ENCODE data around the gene CSF3R.
A peak's percentile ranks its signal among the peaks of the same experiment; 100 is the strongest.

Gene CSF3R

DNA sequence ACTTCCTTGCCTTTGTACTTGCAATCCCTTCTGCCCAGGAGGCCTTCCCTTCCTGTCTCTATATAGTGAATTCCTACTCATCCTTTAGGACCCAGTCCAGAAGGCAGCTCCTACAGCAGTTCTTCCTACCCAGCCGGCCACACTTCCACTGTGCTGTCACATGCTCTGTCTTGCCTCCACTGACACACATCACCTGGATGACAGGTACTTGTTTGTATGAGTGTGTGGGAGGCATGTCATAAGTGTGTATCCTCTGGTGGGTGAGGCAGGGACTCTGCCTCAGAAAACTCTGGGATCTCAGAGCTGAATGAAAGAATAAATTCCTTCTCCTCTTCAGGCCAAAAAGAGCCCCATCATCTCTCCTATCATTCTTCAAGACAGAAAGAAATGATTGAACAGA lies 27.3 kb downstream of the CSF3R start:
- DNase-seq = no peak

DNA sequence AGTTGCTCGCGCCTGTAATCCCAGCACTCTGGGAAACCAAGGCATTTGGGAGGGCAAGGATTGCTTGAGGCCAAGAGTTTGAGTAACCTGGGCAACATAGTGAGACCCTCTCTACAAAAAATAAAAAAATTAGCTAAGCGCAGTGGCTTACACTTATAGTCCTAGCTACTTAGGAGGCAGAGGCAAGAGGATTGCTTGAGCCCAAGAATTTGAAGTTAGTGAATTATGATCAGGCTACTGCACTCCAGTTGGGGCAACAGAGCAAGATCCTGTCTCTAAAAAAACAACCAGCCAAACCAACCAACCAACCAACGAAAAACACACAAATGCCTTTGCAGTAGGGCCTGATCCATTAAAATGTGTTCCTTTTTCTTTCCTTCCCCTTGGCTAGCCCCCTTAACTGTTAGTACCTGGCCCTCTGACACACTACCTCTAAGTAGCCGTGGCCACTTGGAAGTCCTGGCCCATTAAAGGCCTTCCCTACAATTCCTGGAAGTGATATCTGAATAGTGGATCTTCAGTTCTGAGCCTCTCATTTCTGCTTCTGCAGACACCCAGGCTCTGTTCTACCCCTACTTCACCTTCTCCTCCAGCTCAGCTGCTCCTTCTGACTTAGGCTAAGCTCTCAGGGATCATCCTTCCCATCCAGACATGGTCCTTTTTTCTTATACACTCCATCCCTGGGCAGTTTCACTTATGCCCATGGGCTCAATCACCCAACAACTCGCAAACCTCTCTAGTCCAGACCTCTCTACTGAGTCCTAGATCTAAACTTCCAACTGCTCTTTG lies 28.9 kb downstream of the CSF3R start:
- DNase-seq = no peak

DNA sequence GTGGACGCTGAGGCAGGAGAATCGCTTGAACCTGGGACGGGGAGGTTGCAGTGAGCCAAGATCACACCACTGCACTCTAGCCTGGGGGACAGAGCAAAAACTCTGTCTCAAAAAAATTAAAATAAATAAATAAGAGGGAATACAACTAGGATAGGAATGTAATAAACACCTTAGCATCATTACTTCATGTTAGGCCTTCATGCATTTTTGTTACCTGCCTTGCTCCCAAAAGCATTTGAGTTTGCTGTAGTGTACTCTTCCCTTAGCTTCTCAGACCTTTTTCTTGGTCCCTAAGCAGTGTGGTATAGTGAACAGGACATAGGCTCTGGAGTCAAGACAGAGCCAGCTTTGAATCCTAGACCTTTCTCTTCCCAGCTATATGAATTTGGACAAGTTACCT lies 29.7 kb downstream of the CSF3R start:
- DNase-seq = no peak

DNA sequence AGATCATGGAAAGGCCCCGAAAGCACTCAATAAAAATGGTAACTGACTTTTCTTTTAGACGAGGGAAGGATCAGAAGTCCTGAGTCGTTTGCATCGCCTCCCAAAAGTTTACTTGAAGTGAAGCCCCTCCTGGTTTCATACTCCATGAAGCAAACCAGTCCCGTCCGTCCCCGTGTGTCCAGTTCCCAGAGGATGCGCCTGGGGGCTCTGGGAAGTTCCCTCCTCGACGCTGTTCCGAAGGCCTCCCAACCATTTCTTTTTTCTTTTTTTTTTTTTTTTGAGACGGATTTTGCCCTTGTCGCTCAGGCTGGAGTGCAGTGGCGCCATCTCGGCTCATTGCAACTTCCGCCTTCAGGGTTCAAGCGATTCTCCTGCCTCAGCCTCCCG lies 31.8 kb downstream of the CSF3R start:
- no peak for DNase-seq

DNA sequence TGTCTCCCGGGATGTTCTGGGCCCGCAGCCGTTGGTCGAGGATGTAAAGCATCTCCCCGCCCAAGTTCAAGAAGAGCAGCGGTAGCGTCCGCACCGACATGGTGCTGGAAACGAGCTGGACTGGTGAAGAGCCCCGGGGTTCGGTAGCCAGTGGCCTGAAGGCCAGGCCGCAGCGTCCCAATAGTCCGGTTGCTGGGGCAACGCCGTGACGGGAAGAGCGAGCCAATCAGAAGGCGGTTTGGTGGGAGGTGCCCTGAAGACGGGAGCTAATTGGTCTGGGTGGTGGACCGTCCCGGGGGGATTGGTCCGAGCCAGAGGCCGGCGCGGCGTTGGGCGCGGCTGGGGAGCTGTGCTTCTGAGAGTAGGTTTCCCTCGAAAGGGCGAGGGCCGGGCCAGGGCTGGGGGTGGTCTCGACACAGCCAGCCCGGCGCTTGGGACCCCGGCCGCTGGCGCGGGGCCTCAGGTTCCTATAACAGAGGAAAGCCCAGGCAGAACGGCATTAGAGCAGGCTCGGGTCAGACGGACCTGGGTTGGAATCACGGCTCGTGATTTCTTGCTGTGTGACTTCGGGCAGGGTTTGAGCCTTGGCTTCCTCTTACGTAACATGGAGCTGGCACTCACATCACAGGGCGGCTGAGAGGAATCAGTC lies 32.3 kb downstream of the CSF3R start, which contains the start of gene OSCP1:
TSS of gene OSCP1 (minus strand) at position 182 of the 649 bp plus-strand sequence. CDS start at position 100, 82 bp downstream.
- peak; percentile 88 for DNase-seq

DNA sequence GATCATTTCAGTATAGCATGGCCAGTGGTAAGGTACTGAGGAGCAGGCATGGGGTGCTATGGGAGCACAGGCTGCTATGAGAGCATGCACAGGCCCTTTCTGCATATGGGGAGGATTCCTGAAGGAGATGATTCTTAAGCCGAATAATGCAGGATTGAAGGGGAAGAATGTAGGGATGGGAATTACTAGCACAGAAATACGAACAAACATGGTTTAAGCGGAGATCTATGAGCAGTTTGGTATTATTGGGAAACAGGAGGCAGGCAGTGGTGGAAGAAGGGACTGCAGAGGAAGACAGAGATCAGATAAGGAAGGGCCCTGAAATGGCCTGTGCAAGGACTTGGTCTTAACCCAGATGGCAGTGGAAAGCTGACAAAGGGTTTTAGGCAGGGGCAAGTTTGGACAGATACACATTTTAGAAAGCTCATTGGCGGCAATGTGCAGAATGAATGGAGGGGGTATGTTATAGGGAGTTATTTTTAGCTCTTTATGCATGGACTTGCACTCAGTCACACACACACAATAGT lies 34.1 kb downstream of the CSF3R start:
- DNase-seq = no peak

DNA sequence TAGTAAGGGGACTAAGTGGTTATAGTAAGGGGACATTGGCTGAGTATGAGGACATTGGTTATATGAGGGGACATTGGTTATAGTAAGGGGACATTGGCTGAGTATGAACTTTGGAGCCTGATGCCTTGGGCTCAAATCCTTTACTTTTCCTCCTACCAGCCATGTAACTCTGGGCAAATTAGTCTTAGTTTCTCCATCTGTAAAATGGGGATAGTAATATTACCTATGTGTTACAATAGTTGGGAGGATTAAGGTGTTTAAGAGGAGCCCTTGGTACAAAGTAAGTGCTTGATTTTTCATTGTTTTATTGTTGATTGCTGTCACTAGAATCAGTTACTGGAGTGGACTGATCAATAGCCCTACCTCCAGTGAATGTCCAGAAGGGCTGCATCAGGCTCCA lies 35.3 kb downstream of the CSF3R start:
- no peak for DNase-seq

DNA sequence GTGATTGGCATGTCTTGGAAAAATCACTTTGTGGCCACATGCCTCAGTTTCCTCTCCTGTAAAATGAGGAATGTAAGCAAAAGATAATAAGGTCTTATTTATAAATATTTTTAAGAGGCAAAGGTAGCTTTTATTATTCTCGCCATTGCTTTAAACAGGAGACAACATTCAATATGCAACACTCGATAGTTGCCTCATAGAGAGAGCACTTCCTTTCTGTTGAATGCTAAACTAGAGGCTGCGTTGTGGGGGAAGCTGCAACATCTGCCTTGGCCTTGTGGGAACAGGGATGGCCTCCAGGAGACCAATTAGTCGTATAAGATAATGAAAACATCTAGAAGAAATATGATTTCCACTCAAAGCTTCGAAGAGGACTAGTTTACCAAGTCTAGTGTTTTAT lies 36.0 kb downstream of the CSF3R start:
- no peak for DNase-seq

DNA sequence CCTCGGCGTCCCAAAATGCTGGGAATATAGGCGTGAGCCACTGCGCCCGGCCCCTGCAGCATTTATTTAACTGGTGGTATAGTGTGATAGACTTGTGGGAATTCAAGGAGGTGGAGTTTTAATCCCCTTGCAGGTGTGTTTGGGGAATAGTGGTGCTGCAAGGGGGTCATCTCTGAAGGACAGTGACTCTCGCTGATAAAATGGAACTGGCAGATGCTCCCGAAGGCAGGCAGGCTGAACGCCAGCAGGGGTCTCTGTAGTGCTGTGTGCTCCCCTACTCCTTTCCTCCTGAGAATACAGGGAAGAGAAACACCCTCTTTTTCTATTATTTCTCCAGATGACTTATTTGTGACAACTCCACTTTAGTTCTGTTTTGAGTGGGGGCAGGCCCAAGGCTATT lies 36.4 kb downstream of the CSF3R start:
- DNase-seq = peak; percentile 39

DNA sequence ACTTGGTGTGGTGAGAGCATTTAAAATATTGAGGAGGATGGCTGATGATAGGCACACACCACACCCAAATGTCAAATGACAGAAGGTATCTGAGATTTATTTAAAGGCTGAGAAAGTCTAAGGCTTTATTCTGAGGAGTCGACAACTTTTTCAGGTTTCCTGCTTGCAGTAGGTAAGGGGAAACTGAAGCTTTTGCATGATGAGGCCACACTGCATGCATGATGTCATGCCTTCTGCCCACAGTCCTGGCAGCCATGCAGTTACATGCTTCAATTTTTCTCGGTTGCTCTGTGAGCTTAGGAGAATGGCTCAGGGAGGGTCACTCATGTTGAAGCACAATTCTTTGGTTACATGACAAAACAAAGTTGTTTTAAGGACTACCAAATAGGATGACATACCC lies 39.4 kb downstream of the CSF3R start:
- DNase-seq = no peak

DNA sequence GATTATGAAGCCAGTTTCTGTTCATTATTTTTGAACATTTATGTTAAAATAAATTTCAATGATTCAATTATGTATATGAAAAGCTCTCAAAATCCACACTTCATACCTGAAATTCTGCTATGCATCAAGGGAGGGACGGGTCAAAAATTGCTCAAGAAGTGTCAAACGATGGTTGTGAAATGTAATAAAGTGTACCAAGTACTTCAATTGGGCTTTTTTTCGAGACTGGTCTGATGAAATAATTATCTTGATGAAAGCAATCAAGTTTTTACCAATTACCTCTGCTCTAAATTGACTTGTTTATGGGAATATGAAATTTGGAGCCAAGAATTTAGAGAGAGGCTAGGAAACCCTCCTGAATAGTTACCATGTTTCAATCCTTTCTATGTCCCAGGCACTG lies 40.4 kb downstream of the CSF3R start:
- DNase-seq = no peak

DNA sequence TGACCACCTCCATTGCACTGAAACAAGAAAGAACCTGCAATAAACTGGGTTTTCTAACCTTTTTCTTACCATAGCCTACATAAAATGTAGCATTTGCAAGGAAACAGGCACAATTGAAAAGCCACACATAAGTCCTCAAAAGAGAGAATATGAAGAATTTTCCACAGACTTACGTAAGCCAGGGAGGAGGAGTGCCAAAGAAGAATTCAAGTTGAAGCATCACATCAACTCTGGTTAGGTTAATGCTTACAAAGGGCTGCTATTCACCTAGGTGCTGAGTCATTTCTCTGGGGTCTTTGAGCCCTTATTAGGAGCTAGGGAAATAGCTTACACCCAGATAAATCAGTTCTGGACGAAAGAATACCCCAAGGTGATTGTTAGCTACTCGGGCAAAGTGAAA lies 42.1 kb downstream of the CSF3R start:
- DNase-seq = no peak

DNA sequence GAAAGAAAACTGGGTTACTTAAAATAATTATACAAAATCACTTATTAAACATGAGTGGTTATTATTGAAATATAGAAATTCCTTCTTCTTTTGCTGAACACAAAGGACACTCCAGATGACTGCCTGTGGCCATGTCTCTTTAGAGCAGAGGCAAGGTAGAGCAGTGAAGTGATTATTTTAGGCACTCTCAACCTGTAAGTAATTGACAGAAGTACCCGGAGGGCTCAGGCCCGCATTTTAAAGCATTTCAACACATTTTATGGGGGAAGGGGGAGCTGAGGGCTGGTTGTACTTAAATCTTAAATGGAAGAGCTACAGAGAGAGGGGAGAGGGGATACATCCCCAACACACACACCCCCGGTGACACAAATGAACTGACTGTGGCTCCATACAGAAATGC lies 42.7 kb downstream of the CSF3R start:
- DNase-seq = no peak

DNA sequence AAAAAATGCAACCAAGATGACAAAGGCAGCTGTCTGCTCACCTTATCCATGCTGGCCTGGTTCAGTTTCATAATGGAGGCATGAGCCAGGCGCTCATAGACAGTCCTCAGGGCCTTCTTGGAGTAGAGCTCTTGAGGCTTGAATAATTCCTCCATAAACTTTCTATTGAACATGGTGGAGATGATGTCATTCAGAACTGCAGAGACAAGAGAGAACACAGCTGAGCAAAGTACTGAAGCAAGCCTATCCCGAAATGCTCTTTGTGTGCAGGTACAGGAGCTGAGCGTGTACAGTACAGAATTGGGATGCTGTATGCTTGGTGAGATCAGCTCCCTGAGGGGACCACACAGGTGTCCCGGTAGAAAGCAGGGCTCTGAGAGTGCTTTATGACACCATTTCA lies 44.0 kb downstream of the CSF3R start:
- no peak for DNase-seq

DNA sequence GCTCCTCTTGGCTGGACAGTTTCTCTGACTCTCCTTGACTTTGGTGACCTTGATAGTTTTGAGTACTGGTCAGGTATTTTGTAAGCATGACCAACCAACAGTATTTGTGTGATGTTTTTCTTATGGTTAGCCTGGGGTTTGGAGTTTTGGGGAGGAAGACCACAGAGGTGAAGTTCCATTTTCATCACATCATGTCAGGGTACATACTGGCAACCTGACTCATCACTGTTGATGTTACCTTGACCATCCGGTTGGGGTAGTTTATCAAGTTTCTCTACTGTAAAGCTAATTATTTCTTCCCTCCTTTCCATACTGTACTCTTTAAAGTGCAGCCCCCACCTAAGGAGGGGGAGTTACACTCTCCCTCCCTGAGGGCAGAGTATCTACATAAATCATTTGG lies 45.9 kb downstream of the CSF3R start:
- DNase-seq = no peak

DNA sequence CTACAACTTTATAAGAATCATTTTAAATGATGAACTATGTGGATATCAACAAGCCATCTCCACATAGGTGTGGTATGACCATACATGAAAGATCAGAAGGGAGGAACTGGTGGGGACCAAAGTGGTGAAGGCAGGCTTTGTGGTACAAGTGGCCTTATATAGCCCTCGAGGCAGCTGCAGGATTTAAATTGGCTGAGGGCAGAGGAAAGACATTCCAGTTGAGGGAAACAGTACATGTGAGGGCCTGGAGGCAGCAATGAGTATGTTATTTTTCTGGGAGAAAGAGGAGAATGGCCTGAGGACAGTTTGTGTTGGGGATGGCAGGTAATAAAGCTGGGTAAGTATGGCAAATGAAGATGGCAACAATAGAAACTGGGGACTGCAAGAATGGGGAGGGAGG lies 49.6 kb downstream of the CSF3R start:
- no peak for DNase-seq

DNA sequence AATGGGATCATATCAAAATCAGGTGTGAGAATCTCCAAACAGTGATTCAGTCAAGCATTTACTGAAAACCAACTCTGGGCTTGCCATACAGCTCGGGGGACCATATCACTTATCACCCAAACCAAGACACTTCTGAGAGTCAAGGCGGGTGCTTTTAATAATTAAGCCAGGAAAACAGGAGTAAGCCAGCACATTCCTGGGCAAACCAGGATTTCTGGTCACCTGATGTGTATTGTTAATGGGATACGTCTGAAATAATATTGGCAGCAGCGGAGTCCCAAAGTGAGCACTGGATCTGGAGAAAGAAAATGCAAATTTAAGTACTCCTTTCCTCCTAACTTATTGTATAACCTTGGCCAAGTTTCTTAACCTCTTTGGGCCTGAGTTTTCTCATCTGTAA lies 50.1 kb downstream of the CSF3R start:
- no peak for DNase-seq

DNA sequence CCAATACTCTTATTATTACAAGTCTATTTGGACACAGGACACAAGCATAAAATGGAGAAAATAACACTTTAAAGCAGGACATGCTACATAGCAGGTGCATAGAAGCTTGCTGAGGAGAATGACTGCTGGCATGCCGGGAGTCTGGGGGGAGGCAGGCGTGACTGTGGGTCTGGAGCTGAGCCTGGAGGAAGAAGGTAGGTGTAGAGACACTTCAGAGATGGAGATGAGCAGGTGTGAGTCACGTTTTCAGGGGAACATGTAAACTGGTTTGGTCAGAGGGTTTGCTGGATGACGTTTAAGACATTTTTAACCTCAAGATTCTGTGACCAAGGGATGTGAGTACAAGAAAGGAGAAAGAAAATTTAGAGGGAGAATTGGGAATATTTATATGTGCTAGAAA lies 56.9 kb downstream of the CSF3R start:
- DNase-seq = no peak

DNA sequence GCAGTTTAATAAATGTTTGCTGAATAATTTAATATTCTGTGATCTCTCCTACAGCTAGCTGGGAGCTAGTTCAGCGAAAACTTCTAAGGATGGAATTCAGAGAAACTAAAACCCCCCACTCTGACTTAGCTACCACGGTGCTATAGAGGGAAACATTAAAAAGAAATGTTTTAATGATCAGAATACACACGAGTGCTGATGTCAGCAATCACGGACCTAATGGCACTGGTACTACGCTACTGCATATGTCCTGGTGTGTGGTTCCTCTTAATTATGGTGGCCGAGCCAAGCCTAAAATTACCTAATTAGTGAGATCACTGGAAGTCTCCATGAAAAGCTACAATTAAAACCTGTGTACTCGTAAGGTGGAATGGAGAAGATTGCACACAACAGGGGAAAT lies 61.1 kb downstream of the CSF3R start:
- DNase-seq = no peak

DNA sequence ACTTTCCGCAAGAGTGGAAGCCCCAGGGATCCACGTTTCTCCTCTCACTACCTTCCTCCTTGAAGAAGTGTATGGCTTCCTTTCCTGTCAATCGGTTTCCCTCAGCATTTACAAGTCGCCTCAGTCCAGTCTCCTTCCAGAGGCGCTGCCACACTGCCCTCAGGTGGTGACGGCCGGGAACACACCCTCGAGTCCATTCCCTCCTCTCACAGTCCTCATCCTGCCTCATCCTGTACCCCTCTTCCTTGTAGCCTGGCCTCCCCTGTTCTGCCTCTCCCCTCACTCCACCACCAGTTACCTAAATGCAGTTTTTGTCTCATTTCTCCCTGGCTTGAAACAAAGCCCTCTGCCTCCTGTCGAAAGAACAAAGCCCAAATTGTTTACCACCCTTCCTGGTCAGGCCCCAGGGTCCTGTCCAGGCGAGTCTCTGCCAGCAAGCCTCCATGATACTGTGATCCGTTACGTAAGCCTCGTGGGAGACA lies 61.8 kb downstream of the CSF3R start:
- peak; percentile 94 for DNase-seq

DNA sequence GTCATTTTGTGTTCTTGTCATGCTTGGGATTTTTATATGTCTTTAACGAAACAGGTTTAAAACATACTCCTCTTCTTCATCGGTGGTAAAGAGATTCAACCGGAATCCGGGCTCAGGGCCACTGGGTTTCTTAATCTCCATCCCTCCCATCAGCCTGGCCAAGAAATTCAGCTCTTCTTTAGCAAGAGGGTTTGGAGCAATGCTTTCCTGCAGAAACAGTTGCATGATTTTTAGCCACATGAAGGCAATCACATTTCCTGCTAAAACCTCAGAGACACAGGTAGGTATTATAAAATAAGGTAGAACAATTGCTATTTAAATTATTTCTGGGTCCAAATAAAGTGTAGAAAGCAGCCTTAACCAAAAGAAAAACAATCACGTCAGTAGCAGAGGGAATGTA lies 62.3 kb downstream of the CSF3R start:
- peak; percentile 17 for DNase-seq

DNA sequence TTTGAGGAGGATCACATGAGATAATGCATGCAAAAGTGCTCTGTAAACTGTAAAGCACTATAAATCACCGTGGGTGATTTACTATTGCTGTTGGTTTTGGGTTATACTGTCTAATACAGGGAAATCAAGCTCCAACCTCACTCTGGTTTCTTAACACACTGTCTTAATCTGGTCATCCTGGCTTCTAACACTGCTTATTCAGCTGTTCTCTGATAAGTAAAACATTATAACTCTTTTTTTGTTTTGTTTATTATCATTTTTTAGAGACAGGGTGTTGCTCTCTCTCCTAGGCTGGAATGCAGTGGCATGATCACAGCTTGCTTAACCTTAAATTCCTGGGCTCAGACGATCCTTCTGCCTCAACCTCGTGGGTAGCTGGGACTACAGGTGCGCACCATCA lies 63.1 kb downstream of the CSF3R start:
- DNase-seq = no peak

DNA sequence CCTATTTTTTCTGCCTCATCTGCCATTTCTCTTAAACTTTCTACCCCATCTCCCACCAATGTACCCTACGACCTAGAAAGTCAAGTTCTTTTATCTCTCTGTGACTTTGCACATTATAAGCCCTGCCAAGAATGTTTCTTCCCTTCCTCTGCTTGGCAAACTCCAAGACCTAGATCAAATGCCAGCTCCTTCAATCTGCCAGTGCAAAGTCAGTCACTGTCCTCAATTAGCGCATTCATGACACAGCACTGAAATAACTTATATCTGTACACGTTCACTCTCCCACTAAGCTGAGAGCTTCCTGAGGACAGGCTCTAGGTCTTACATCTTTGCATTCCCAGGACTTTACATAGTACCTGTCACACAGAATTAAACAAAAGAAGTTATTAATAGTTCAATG lies 63.6 kb downstream of the CSF3R start:
- no peak for DNase-seq

DNA sequence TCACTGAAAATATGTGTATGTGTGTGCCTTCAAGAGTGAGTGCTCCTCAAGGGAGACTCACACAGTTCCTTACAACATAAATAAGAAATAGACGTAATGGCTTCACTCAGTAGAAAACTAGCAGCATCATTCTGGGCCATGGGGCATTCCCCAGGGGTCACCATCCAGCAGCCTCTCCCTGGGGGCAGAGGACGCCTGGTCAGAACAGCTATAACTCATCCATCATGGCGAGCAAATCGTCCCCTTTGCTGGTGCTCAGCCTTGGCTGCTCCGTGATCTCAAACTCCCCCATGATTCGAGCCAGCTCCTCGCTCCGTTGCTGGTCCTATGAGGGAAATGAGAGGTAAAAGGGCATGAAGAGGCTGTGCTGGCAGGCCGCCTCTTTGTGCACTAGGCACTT lies 64.8 kb downstream of the CSF3R start:
- no peak for DNase-seq
